Measurements from ENCODE around the gene AHCYL2.
"Not testable (repeated sequence)": the region's sequence is repeated elsewhere in the genome, so short reads cannot be mapped to it uniquely, and the experiment has no call there.

The AHCYL2 gene

GRCh38 chr7:129359638-129360037 lies 134.8 kb downstream of the AHCYL2 start:
- TF ChIP-seq CTCF (conservative IDR thresholded peaks at IDR 0.05; ENCODE audit: control insufficient read depth, insufficient read depth, low read depth, low read length): no peak
- no peak overlapping the region for H3K4me3 ChIP-seq (ENCODE audit: control insufficient read depth, low read depth, low read length)
- no peak for DNase-seq (ENCODE audit: low read depth)

GRCh38 chr7:129361771-129362170 lies 136.9 kb downstream of the AHCYL2 start:
- no peak for DNase-seq (ENCODE audit: low read depth)
- TF ChIP-seq CTCF (conservative IDR thresholded peaks at IDR 0.05; ENCODE audit: control insufficient read depth, insufficient read depth, low read depth, low read length): no peak

GRCh38 chr7:129362496-129362895 lies 137.7 kb downstream of the AHCYL2 start:
- TF ChIP-seq CTCF (conservative IDR thresholded peaks at IDR 0.05; ENCODE audit: control insufficient read depth, insufficient read depth, low read depth, low read length): no peak
- H3K4me3 ChIP-seq (ENCODE audit: control insufficient read depth, low read depth, low read length): no peak overlapping the region
- DNase-seq (ENCODE audit: low read depth): no peak

More at GRCh38 chr7:129361771-129362170, 136.9 kb downstream of the AHCYL2 start:
- no peak overlapping the region for H3K4me3 ChIP-seq (ENCODE audit: control insufficient read depth, low read depth, low read length)

- TF ChIP-seq CTCF (conservative IDR thresholded peaks at IDR 0.05; ENCODE audit: control insufficient read depth, insufficient read depth, low read depth, low read length): no peak
- H3K4me3 ChIP-seq (ENCODE audit: control insufficient read depth, low read depth, low read length): no peak overlapping the region
- no peak for DNase-seq (ENCODE audit: low read depth)
These were observed 142.5 kb downstream of the AHCYL2 start for GRCh38 chr7:129367349-129367699.

GRCh38 chr7:129367700-129368388 lies 143.0 kb downstream of the AHCYL2 start:
- H3K4me3 ChIP-seq (ENCODE audit: control insufficient read depth, low read depth, low read length): no peak overlapping the region
- peak; percentile 89 for TF ChIP-seq CTCF (conservative IDR thresholded peaks at IDR 0.05; ENCODE audit: control insufficient read depth, insufficient read depth, low read depth, low read length)
- peak; percentile 67 for DNase-seq (ENCODE audit: low read depth)

- DNase-seq (ENCODE audit: low read depth): no peak
- TF ChIP-seq CTCF (conservative IDR thresholded peaks at IDR 0.05; ENCODE audit: control insufficient read depth, insufficient read depth, low read depth, low read length): no peak
These were observed 143.7 kb downstream of the AHCYL2 start for GRCh38 chr7:129368389-129368986.

GRCh38 chr7:129369447-129369846 lies 144.6 kb downstream of the AHCYL2 start:
- DNase-seq (ENCODE audit: low read depth); H3K4me3 ChIP-seq (ENCODE audit: control insufficient read depth, low read depth, low read length): not testable (repeated sequence)

More at GRCh38 chr7:129368389-129368986, 143.7 kb downstream of the AHCYL2 start:
- no peak overlapping the region for H3K4me3 ChIP-seq (ENCODE audit: control insufficient read depth, low read depth, low read length)
